Suprapubic skin (tissue), 4 donors: ENCODE data around the gene LIMS2. TPM values are rescaled to one million over a fixed set of nuclear protein-coding genes. Genes with fewer than 3 reads are reported as not detected.
A peak's percentile ranks its signal among the peaks of the same experiment; 100 is the strongest.

Source experiments
- DNase-seq, 2 donors: peaks; one replicate each; pipeline ENCODE4 v3.0.0-alpha.2; 2019; ENCODE audit warnings: low spot score in 2 of 2
- H3K27ac ChIP-seq: fragments of 200-600 bp; sonication (generic); one replicate; pipeline ENCODE4 v1.5.1; 2019
- H3K27me3 ChIP-seq: fragments of 200-600 bp; sonication (generic); one replicate; pipeline ENCODE4 v1.5.1; 2019
- H3K36me3 ChIP-seq: fragments of 200-600 bp; sonication (generic); one replicate; pipeline ENCODE4 v1.5.1; 2019
- H3K4me1 ChIP-seq: fragments of 200-600 bp; sonication (generic); one replicate; pipeline ENCODE4 v1.5.1; 2019
- H3K4me3 ChIP-seq: fragments of 200-600 bp; sonication (generic); one replicate; pipeline ENCODE4 v1.5.1; 2019; ENCODE audit warnings: mild to moderate bottlenecking
- H3K9me3 ChIP-seq: fragments of 200-600 bp; sonication (generic); one replicate; pipeline ENCODE4 v1.5.1; 2019
- EP300 ChIP-seq: sonication (generic); formaldehyde crosslinking; IDR thresholded peaks from one replicate; pipeline ENCODE4 v1.6.1; 2017; ENCODE audit warnings: antibody characterized with exemption
- POLR2A ChIP-seq, 2 donors: fragments of 450-650 bp; IDR thresholded peaks; one replicate each; pipeline ENCODE4 v1.6.1; 2017; ENCODE audit warnings: antibody characterized with exemption in 2 of 2, mild to moderate bottlenecking in 2 of 2, moderate library complexity in 2 of 2
- POLR2AphosphoS5 ChIP-seq, 3 donors: sonication (generic); formaldehyde crosslinking; IDR thresholded peaks; one replicate each; pipeline ENCODE4 v1.6.1; 2017; ENCODE audit warnings: antibody characterized with exemption in 3 of 3
- WGBS: methylation state at CpG from one replicate; pipeline ENCODE4 v1.1.5; 2018; 5-methylcytosine and 5-hydroxymethylcytosine counted together
- total RNA-seq, 4 donors: library from RNA; depleted of rRNA; stranded (reverse); fragments of >200 nt; gene quantifications; one replicate each; pipeline ENCODE4 v1.1.0, GENCODE V29; 2016
- TF ChIP-seq, protein P1 (sequence below), 2 donors: fragments of 200-600 bp in 1 of 2; fragments of 450-650 bp in 1 of 2; sonication (generic) in 1 of 2; IDR thresholded peaks; one replicate each; pipeline ENCODE4 v1.5.1; 2016 to 2019; ENCODE audit warnings: antibody characterized with exemption in 2 of 2, mild to moderate bottlenecking in 1 of 2, moderate library complexity in 1 of 2

Gene LIMS2
- total RNA-seq, 4 donors from 2014 or later: 9.2 to 40.0 (median 15.4) TPM

DNA sequence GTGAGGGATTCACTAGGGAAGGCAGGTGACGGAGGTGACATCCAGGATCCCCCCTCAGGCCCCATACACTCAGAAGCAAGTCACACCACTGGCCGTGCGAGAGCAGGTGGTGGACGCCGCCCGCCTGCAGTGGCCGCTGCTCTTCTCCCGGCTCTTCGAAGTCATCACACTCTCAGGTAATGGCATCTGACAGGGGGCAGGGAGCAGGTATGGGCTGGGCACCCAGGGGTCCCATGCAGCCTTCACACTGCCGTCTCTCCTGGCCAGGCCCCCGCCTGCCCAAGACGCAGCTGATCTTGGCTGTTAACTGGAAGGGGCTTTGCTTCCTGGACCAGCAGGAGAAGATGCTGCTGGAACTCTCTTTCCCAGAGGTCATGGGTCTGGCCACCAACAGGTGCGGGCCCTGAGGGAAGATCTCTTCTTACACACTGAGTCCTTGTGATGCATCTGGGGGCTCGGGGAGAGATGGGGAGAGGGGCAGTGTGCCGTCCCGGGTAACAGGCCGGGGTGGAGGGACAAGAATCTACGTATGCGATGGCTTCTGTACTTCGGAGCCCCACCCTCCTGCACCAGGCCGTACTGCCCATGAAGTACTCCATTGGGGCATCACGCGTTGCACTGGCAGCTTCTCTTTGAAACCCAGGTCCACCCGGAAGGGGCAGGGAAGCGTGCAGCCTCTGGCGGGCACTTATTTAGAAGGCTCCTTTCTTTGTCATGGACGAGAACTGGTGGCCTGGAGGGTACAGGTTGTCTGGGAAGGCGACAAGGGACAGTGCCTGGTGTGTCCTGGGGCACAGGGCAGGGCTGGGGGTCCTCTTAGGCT is 48.2 kb downstream of the LIMS2 start:
- Histone ChIP-seq H3K9me3 (no peaks in the 10 kb centered on the region), H3K36me3 (no peaks in the 10 kb centered on the region), H3K4me3 (no peak overlapping the region), H3K27me3 (peaks cover 9% of the 10 kb centered on the region), H3K4me1 (no peaks in the 10 kb centered on the region), H3K27ac (no peak overlapping the region)
- DNase-seq: peak in 1 of 2 donors; percentile 48
- TF ChIP-seq EP300 (no peak), POLR2A (IDR thresholded peaks at IDR 0.05) (no peak), POLR2AphosphoS5 (IDR thresholded peaks at IDR 0.05) (no peak)
- TF ChIP-seq, protein P1, sequence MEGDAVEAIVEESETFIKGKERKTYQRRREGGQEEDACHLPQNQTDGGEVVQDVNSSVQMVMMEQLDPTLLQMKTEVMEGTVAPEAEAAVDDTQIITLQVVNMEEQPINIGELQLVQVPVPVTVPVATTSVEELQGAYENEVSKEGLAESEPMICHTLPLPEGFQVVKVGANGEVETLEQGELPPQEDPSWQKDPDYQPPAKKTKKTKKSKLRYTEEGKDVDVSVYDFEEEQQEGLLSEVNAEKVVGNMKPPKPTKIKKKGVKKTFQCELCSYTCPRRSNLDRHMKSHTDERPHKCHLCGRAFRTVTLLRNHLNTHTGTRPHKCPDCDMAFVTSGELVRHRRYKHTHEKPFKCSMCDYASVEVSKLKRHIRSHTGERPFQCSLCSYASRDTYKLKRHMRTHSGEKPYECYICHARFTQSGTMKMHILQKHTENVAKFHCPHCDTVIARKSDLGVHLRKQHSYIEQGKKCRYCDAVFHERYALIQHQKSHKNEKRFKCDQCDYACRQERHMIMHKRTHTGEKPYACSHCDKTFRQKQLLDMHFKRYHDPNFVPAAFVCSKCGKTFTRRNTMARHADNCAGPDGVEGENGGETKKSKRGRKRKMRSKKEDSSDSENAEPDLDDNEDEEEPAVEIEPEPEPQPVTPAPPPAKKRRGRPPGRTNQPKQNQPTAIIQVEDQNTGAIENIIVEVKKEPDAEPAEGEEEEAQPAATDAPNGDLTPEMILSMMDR (IDR thresholded peaks at IDR 0.05): no peak
- WGBS: 90% methylated on average over 13 of the region's 28 CpGs

DNA sequence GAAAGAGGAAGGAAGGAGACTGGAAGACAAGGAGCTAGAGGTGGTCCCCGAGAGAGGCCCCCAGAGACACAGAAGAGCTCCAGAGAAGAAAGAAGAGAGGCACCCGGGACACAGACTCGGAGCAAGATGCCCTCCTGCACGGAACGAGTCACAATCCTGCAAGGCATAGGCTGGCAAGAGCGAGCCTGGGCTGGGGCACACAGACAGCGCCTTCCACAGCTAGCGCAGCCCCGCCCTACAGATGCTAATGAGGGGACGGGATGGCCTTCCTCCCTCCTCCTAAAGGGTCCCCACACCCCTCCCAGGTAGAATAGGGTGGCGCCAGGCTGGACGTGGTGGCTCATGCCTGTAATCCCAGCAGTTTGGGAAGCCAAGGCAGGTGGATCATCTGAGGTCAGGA is 49.2 kb downstream of the LIMS2 start:
- peak in 1 of 2 donors; percentile 42 for DNase-seq
- Histone ChIP-seq H3K4me1 (no peaks in the 10 kb centered on the region), H3K27me3 (peaks cover 9% of the 10 kb centered on the region), H3K9me3 (no peaks in the 10 kb centered on the region), H3K36me3 (no peaks in the 10 kb centered on the region), H3K27ac (no peak overlapping the region), H3K4me3 (no peak overlapping the region)
- 43% methylated on average over 12 of the region's 12 CpGs for WGBS
- TF ChIP-seq POLR2AphosphoS5 (IDR thresholded peaks at IDR 0.05) (no peak), EP300 (no peak), POLR2A (IDR thresholded peaks at IDR 0.05) (no peak)
- TF ChIP-seq, protein P1 (IDR thresholded peaks at IDR 0.05): no peak

DNA sequence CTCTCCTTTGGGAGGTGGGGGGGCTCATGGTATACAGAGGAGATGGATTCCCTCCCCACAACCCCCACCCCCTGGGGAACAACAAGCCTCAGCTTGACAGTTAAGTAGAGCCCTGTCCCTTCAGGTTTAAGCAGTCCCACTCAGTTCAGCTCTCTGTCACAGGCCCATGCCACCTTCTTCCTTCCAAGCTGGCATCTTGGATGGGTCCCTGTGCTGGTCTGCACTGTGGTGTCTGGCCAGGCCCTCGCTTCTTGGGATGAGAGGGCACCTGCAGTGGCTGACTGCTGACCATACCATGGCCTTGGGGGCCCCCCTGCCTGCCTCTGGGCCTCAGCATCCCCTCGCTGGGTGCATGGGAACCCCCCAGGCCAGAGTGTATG is 49.8 kb downstream of the LIMS2 start:
- no peaks in the 10 kb centered on the region for H3K4me1 ChIP-seq
- H3K4me3 ChIP-seq: no peak overlapping the region
- no peaks in the 10 kb centered on the region for H3K9me3 ChIP-seq
- H3K36me3 ChIP-seq: no peaks in the 10 kb centered on the region
- peaks cover 9% of the 10 kb centered on the region for H3K27me3 ChIP-seq
- WGBS: 80% methylated on average over 2 of the region's 2 CpGs
- no peak overlapping the region for H3K27ac ChIP-seq
- peak; percentile 54 to 59 for DNase-seq
- TF ChIP-seq EP300 (no peak), POLR2A (IDR thresholded peaks at IDR 0.05) (no peak), POLR2AphosphoS5 (IDR thresholded peaks at IDR 0.05) (no peak)
- TF ChIP-seq, protein P1 (IDR thresholded peaks at IDR 0.05): no peak

DNA sequence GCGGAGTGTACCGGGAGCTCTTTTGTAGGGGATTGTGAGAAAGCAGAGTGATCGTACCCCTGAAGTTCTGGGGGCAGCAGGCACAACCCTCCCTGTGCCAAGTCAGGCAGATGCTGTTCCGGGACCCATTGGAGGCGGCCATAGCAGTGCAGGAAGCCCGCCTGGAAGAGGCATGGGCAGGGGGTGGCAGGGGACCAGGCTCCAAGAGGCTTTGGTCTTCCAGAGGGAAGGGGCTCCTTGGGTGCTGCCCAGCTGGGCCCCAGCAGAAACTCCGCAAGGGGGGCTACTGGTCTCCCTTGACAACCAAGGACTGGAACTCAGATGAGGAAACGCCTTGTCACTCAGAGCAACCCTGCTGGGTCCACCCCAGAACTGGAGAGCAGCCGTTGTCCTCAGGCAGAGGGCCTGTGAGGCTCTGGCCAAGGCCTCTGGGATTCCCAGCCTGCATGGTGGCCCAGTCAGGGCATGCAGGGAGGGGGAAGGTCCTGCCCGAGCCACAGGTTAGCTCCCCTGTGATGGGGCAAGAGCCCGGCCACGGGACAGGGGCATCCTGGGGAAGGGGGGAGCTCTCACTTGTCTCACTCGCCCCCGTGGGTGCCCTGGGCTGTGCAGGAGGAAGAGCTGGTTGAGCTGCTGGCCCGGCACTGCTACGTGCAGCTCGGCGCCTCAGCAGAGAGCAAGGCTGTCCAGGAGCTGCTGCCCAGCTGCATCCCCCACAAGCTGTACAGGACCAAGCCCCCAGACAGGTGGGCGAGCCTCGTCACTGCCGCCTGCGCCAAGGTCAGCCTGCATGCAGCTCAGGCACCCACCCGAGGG is 50.4 kb downstream of the LIMS2 start:
- H3K27me3 ChIP-seq: peaks cover 9% of the 10 kb centered on the region
- TF ChIP-seq, protein P1 (IDR thresholded peaks at IDR 0.05): no peak
- no peak for TF ChIP-seq POLR2AphosphoS5 (IDR thresholded peaks at IDR 0.05)
- TF ChIP-seq POLR2A (IDR thresholded peaks at IDR 0.05): no peak

DNA sequence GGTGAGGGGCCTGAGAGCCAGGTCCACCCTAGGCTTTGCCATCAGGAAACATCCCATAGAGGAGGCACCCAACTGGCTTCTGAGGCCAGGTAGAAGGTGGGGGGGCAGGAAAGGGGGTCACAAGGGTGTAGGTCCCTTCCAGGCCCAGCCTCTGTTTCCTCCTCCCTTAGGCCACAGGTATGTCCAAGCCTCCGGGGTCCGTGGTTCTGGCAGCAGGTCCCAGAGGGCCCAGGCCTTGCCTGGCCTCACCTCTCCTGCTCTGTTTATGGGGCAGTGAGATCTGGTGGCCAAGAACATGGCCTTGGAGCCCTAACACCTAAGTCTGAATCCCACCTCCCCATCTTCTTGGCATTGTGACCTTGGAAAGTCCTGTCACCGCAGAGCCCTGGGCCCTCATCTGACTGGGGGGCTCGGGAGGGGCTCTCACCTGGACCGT is 51.0 kb downstream of the LIMS2 start:
- 96% methylated on average over 4 of the region's 5 CpGs for WGBS
- Histone ChIP-seq H3K27ac (no peak overlapping the region), H3K36me3 (no peaks in the 10 kb centered on the region), H3K9me3 (no peaks in the 10 kb centered on the region), H3K4me3 (no peak overlapping the region), H3K27me3 (peaks cover 11% of the 10 kb centered on the region), H3K4me1 (no peaks in the 10 kb centered on the region)
- TF ChIP-seq POLR2AphosphoS5 (IDR thresholded peaks at IDR 0.05) (no peak), EP300 (no peak), POLR2A (IDR thresholded peaks at IDR 0.05) (no peak)
- TF ChIP-seq, protein P1 (IDR thresholded peaks at IDR 0.05): no peak
- DNase-seq: peak; percentile 34 to 74

More for the DNA sequence above, 50.4 kb downstream of the LIMS2 start:
- no peaks in the 10 kb centered on the region for H3K36me3 ChIP-seq
- H3K4me3 ChIP-seq: no peak overlapping the region
- H3K27ac ChIP-seq: no peak overlapping the region
- 92% methylated on average over 12 of the region's 23 CpGs for WGBS
- peak; percentile 45 to 72 for DNase-seq
- no peaks in the 10 kb centered on the region for H3K9me3 ChIP-seq
- H3K4me1 ChIP-seq: no peaks in the 10 kb centered on the region
